Kidney (tissue), 22 donors: ENCODE measurements around the gene MYCL. TPM values are rescaled to one million over a fixed set of nuclear protein-coding genes. Genes with fewer than 3 reads are reported as not detected.
A peak's percentile ranks its signal among the peaks of the same experiment; 100 is the strongest.

Experiments
- DNase-seq, 5 donors: peaks; one replicate each; pipeline ENCODE4 v3.0.0-alpha.2; 2013 to 2020
- FAIRE-seq: peaks from 2 replicates; lab custom pipeline; 2012; peaks lifted over from hg19 to GRCh38; lab: Jason Lieb, UNC
- H3K27ac ChIP-seq, 2 donors: one replicate each; pipeline ENCODE4 v1.7.0; 2013; ENCODE audit warnings: low read depth in 2 of 2, low read length in 2 of 2, inconsistent platforms in 1 of 2
- H3K27me3 ChIP-seq: one replicate; pipeline ENCODE4 v1.7.1; 2013; ENCODE audit warnings: low read length, inconsistent platforms; ENCODE audit not compliant: control insufficient read depth, insufficient read depth
- H3K36me3 ChIP-seq, 3 donors: one replicate each; pipeline versions ENCODE4 v1.7.0 to v1.7.1; 2013; ENCODE audit warnings: low read length in 3 of 3, control low read depth in 1 of 3, inconsistent platforms in 1 of 3; ENCODE audit not compliant: insufficient read depth in 3 of 3, control insufficient read depth in 2 of 3
- H3K4me1 ChIP-seq, 3 donors: one replicate each; pipeline versions ENCODE4 v1.7.0 to v1.7.1; 2013; ENCODE audit warnings: low read length in 3 of 3, inconsistent platforms in 1 of 3, low read depth in 1 of 3; ENCODE audit not compliant: control insufficient read depth in 2 of 3, insufficient read depth in 2 of 3
- H3K4me3 ChIP-seq, 3 donors: one replicate each; pipeline versions ENCODE4 v1.7.0 to v1.8.1; 2013; ENCODE audit warnings: low read length in 3 of 3, control low read depth in 1 of 3, inconsistent platforms in 1 of 3
- H3K9ac ChIP-seq, 3 donors: one replicate each; pipeline versions ENCODE4 v1.7.0 to v1.7.1; 2013; ENCODE audit warnings: low read length in 3 of 3, control low read depth in 1 of 3, inconsistent platforms in 1 of 3
- H3K9me3 ChIP-seq, 3 donors: one replicate each; pipeline versions ENCODE4 v1.7.0 to v1.7.1; 2013; ENCODE audit warnings: low read length in 3 of 3, control low read depth in 1 of 3, inconsistent platforms in 1 of 3; ENCODE audit not compliant: control insufficient read depth in 2 of 3, insufficient read depth in 1 of 3
- intact Hi-C: fragments of 100-400 bp; cut with DNase I; formaldehyde crosslinking; loops from one replicate; pipeline ENCODE4 v1.11.1; 2022
- long read RNA-seq, 10 donors: library from polyadenylated mRNA in 1 of 10; unstranded in 1 of 10; transcript quantifications; one replicate each; pipeline ENCODE4 v2.0.0 and lab custom pipeline, GENCODE V29; 2021 to 2026
- polyA plus RNA-seq: library from polyadenylated mRNA; stranded (reverse); fragments of 350-450 nt; fragmentation: Illumina TruSeq; extraction: RNeasy Lipid Tissue Mini Kit (QIAGEN cat#74804); gene quantifications from one replicate; pipeline ENCODE4 v1.2.3, GENCODE V29; 2014; ENCODE audit warnings: low read depth, low replicate concordance; ENCODE audit not compliant: insufficient read depth
- total RNA-seq: library from RNA; stranded (reverse); fragmentation: NEBNext Ultra II Directional; extraction: Animal tissue kit (Norgen Biotek cat#: 25700); gene quantifications from one replicate; pipeline ENCODE4 v1.2.1, GENCODE V29; 2021
- TF ChIP-seq, protein P1 (sequence below): IDR thresholded peaks from 3 replicates; pipeline ENCODE4 v1.5.1; 2012; ENCODE audit warnings: mild to moderate bottlenecking, moderate library complexity, borderline replicate concordance; ENCODE audit not compliant: insufficient read depth; ENCODE audit errors: extremely low read depth
- donor health status: control.
- donor health status: control.
- donor health status: control.
- donor health status: control.
- donor health status: control.
- donor health status: DM: yes; HTN: yes; CAD: no.
- donor health status: Normal renal cell carcinoma (clear cell type).

The MYCL gene, protein sequence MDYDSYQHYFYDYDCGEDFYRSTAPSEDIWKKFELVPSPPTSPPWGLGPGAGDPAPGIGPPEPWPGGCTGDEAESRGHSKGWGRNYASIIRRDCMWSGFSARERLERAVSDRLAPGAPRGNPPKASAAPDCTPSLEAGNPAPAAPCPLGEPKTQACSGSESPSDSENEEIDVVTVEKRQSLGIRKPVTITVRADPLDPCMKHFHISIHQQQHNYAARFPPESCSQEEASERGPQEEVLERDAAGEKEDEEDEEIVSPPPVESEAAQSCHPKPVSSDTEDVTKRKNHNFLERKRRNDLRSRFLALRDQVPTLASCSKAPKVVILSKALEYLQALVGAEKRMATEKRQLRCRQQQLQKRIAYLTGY
- 4.2 TPM for total RNA-seq
- 1.7 TPM for polyA plus RNA-seq
- long read RNA-seq, donor 1, partial matches to known transcripts, result 0 of 4 reads
- long read RNA-seq, donor 1, other reads (novel, unspliced or antisense), result 0 of 4 reads
- long read RNA-seq, donor 2, partial matches to known transcripts, result 0 of 2 reads
- long read RNA-seq, donor 2, other reads (novel, unspliced or antisense), result 0 of 2 reads
- long read RNA-seq, donor 3, partial matches to known transcripts, result 0 of 5 reads
- long read RNA-seq, donor 3, other reads (novel, unspliced or antisense), result 0 of 5 reads
- long read RNA-seq, donor 4, partial matches to known transcripts, result 0 of 1 reads
- long read RNA-seq, donor 4, other reads (novel, unspliced or antisense), result 0 of 1 reads
- long read RNA-seq, donor 5, result 0 reads
- long read RNA-seq, donor 6, result 0 reads
- long read RNA-seq, donor 7, partial matches to known transcripts, result 0 of 7 reads
- long read RNA-seq, donor 7, other reads (novel, unspliced or antisense), result 1 of 7 reads
- long read RNA-seq, donor 8, partial matches to known transcripts, result 0 of 3 reads
- long read RNA-seq, donor 8, other reads (novel, unspliced or antisense), result 0 of 3 reads
- long read RNA-seq, donor 9, partial matches to known transcripts, result 0 of 2 reads
- long read RNA-seq, donor 9, other reads (novel, unspliced or antisense), result 0 of 2 reads
- long read RNA-seq, donor 10, partial matches to known transcripts, result 0 of 2 reads
- long read RNA-seq, donor 10, other reads (novel, unspliced or antisense), result 0 of 2 reads

DNA sequence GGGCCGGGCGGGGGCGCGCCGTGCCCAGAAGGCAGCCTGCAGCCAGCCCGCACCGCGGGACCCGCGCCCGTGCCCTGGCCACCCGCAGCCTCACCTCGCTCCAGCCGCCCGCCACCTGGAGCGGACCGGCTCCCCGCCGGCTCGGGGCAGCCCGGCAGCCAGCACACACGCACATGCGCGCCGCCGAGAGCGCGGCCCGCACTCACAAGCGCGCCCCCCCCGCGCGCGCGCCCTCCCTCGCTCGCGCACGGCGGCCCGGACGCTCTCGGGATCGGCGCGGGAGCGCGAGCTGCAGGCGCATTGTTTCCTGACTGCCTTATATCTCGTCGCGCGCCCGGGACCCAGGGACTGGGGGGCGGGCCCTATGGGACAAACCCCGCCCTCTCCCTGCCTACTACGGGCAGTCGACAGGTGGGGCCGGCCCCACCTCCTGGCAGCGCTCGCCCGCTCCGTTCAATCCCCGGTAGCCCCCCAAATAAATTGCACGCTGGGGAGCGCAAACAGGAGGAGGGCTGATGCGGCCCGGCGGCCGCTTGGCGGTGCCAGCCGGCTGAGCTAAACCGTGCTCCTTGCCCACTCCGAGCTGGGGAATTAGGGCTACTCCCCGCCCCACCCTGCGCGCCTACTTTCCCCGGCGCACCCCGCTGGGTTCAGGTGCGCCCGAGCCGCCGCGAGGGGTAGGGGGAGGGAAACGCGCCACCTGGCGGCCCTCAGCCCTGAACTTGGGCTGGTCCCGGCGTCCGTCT is at the start of gene MYCL:
Gene MYCL (minus strand): TSS at position 204 of the 746 bp plus-strand sequence. CDS start 483 bp downstream, outside the sequence.
- peak; percentile 88 to 94 (median 92) for DNase-seq
- H3K27me3 ChIP-seq, result peaks cover 4% of the 10 kb centered on the region
- FAIRE-seq, result no peak
- TF ChIP-seq, protein P1, sequence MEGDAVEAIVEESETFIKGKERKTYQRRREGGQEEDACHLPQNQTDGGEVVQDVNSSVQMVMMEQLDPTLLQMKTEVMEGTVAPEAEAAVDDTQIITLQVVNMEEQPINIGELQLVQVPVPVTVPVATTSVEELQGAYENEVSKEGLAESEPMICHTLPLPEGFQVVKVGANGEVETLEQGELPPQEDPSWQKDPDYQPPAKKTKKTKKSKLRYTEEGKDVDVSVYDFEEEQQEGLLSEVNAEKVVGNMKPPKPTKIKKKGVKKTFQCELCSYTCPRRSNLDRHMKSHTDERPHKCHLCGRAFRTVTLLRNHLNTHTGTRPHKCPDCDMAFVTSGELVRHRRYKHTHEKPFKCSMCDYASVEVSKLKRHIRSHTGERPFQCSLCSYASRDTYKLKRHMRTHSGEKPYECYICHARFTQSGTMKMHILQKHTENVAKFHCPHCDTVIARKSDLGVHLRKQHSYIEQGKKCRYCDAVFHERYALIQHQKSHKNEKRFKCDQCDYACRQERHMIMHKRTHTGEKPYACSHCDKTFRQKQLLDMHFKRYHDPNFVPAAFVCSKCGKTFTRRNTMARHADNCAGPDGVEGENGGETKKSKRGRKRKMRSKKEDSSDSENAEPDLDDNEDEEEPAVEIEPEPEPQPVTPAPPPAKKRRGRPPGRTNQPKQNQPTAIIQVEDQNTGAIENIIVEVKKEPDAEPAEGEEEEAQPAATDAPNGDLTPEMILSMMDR, result peak; percentile 75
- peak within 1 kb of the TSS in 2 of 3 donors; percentile 48 to 50 for H3K9ac ChIP-seq
- peak within 1 kb of the TSS in 1 of 2 donors; percentile 24 for H3K27ac ChIP-seq
- peak within 1 kb of the TSS; percentile 31 to 65 (median 61) for H3K4me3 ChIP-seq
- H3K36me3 ChIP-seq, result no peaks in the 10 kb centered on the region
- no peaks in the 10 kb centered on the region for H3K9me3 ChIP-seq
- intact Hi-C loops, result no loop called here
- H3K4me1 ChIP-seq, result peaks cover 0 to 3% (median 2%) of the 10 kb centered on the region in 3 donors

DNA sequence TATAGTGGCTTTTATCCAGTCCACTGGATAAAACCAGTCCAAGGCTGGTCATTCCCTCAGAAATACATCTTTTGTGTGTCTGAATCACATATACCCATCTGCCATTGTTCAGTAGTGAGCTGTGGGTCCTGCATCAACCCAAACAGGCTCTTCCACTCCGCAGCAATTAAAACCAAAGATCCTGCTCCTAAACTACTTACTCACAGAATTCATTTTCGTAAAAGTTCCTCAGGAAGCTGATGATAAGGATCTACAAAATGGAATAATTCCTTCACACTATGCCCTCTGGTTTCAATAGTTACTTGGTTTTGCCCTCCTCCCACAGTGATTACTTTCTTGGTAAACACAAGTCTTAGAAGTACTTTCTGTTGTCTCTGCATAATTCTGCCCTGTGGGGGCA is 48.2 kb upstream of the MYCL start:
- Histone ChIP-seq H3K9me3 (no peaks in the 10 kb centered on the region), H3K27me3 (no peaks in the 10 kb centered on the region), H3K27ac (no peak overlapping the region), H3K4me3 (no peak overlapping the region), H3K36me3 (no peaks in the 10 kb centered on the region), H3K9ac (no peak overlapping the region), H3K4me1 (no peaks in the 10 kb centered on the region)
- TF ChIP-seq, protein P1, result no peak
- peak in 1 of 5 donors; percentile 45 for DNase-seq
- FAIRE-seq, result no peak
- intact Hi-C loops, result no loop called here

DNA sequence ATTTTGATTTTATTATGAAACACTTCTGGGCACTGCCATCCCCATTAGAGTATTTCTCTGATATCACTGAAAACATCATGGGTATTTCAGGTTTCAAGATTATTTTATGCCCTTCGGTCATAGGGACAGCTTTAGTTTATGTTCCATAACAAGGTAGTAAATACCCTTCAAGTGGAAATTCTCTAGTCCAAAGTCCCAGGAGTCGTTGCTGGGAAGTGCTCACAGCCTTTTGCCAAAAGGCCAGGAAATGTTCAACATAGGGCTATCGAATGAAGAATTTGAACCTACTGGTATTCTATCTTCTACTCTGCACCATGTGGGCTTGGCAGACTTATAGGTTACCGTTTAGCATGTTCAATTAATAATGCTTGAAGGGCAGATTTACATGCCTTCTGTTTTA is 45.5 kb upstream of the MYCL start:
- FAIRE-seq, result no peak
- Histone ChIP-seq H3K9me3 (no peaks in the 10 kb centered on the region), H3K36me3 (no peaks in the 10 kb centered on the region), H3K9ac (no peak overlapping the region), H3K27ac (no peak overlapping the region), H3K27me3 (no peaks in the 10 kb centered on the region), H3K4me1 (no peaks in the 10 kb centered on the region), H3K4me3 (no peak overlapping the region)
- intact Hi-C loops, result no loop called here
- DNase-seq, result peak in 1 of 5 donors; percentile 23
- TF ChIP-seq, protein P1, result no peak
